NCI-H146 (cell line): ENCODE results near the gene CCDC43.
A peak's percentile ranks its signal among the peaks of the same experiment; 100 is the strongest.

Experiments used
- DNase-seq: peaks from one replicate; lab custom pipeline; 2025; lab: John Stamatoyannopoulos, UW

The CCDC43 gene

DNA sequence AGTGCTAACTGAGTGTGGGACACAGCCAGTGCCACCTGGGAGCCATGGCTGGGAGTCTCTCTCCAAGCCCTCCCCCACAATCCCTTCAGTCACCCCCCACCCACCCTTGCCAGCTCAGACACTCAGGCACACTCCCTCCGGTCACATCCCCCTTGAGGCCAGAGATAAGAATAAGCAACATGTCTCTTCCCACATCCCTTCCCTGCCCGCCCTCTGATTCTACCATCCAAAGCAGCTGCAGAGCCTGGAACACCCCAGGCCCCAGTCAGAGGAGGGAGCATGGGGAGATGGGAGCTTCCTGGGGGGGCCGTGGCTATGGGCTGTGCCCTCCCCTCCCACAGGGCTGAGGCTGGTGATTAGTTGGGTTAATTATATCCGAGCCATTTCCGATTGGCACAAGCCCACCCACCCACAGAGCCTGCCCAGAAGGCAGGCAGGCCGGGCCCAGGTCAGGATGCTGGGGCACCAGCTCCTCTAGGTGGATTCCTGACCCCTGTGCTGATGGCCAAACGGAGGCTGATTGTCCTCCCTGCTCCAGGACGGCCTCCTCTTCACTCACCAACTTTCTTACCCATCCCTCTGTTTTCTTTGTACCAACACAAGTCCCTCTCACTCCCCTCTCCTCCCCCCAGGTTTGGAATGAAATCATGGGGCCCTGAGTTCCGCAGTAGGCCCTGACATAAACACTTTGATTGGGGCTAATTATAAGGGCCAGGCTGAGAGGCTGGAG is 61.9 kb downstream of the CCDC43 start:
- peak; percentile 41 for DNase-seq
